Natural killer cell (primary cell): ENCODE data around the gene CDK18. TPM values are rescaled to one million over a fixed set of nuclear protein-coding genes. Genes with fewer than 3 reads are reported as not detected.

Experiments used
- ATAC-seq, 3 donors: fragments of 150-1000 bp in 2 of 3; fragments of 200-7000 bp in 1 of 3; cut with Tn5 transposase; 1 replicate in 1 of 3; 2 replicates in 2 of 3; pipeline ENCODE4 v1.10.0; 2021; ENCODE audit warnings: mild to moderate bottlenecking in 2 of 3, moderate library complexity in 2 of 3
- DNase-seq, 2 donors: peaks; one replicate each; pipeline versions ENCODE4 v3.0.0 to v3.0.0-alpha.2; 2013 to 2021; ENCODE audit warnings: mixed read lengths in 1 of 2
- H3K27ac ChIP-seq: one replicate; pipeline ENCODE4 v1.5.1; 2013; ENCODE audit warnings: mild to moderate bottlenecking, low read length
- H3K27me3 ChIP-seq: one replicate; pipeline ENCODE4 v1.6.1; 2013; ENCODE audit warnings: low read length; ENCODE audit not compliant: control insufficient read depth, insufficient read depth
- H3K36me3 ChIP-seq: one replicate; pipeline ENCODE4 v1.6.1; 2013; ENCODE audit warnings: low read length; ENCODE audit not compliant: control insufficient read depth, insufficient read depth
- H3K4me1 ChIP-seq: one replicate; pipeline ENCODE4 v1.6.1; 2013; ENCODE audit warnings: low read length; ENCODE audit not compliant: control insufficient read depth, insufficient read depth
- H3K4me3 ChIP-seq: one replicate; pipeline ENCODE4 v1.5.1; 2013; ENCODE audit warnings: low read length
- H3K9me3 ChIP-seq: one replicate; pipeline ENCODE4 v1.6.1; 2013; ENCODE audit warnings: low read length; ENCODE audit not compliant: control insufficient read depth, insufficient read depth
- H3K27ac Mint-ChIP-seq, 2 donors: one replicate each; pipeline ENCODE4 v1.8.0; 2022; ENCODE audit warnings: mild to moderate bottlenecking in 2 of 2, mixed read lengths in 2 of 2, moderate library complexity in 1 of 2
- H3K27me3 Mint-ChIP-seq, 2 donors: one replicate each; pipeline ENCODE4 v1.8.0; 2022; ENCODE audit warnings: low read depth in 2 of 2, mixed read lengths in 2 of 2
- H3K36me3 Mint-ChIP-seq: one replicate; pipeline ENCODE4 v1.8.0; 2022; ENCODE audit warnings: mixed read lengths
- H3K4me1 Mint-ChIP-seq, 2 donors: one replicate each; pipeline ENCODE4 v1.8.0; 2022; ENCODE audit warnings: mixed read lengths in 2 of 2
- H3K4me3 Mint-ChIP-seq: one replicate; pipeline ENCODE4 v1.8.0; 2022; ENCODE audit warnings: mild to moderate bottlenecking, moderate library complexity, mixed read lengths
- H3K9me3 Mint-ChIP-seq, 2 donors: one replicate each; pipeline ENCODE4 v1.8.0; 2022; ENCODE audit warnings: mixed read lengths in 2 of 2
- CTCF ChIP-seq: fragments of 200-600 bp; IDR thresholded peaks from one replicate; pipeline ENCODE4 v1.8.0; 2022; ENCODE audit warnings: antibody characterized with exemption
- WGBS: methylation state at CpG from one replicate; pipeline ENCODE4 v1.1.7; 2013; ENCODE audit warnings: missing lambda C conversion rate; ENCODE audit not compliant: insufficient coverage; 5-methylcytosine and 5-hydroxymethylcytosine counted together
- intact Hi-C: fragments of 100-400 bp; cut with micrococcal nuclease; formaldehyde crosslinking; loops from one replicate; pipeline ENCODE4 v1.14.2; 2022
- total RNA-seq, 4 donors: library from RNA; stranded (reverse); fragments of 120-200 nt in 1 of 4; gene quantifications; one replicate each; pipeline versions ENCODE4 v1.2.3 to v1.2.4, GENCODE V29; 2013 to 2022

CDK18 gene
- total RNA-seq, 3 donors from 2014 or later (not counting 1 experiment from before 2014, with no cell fraction given) = 1.9 to 5.3 (median 4.0) TPM

DNA sequence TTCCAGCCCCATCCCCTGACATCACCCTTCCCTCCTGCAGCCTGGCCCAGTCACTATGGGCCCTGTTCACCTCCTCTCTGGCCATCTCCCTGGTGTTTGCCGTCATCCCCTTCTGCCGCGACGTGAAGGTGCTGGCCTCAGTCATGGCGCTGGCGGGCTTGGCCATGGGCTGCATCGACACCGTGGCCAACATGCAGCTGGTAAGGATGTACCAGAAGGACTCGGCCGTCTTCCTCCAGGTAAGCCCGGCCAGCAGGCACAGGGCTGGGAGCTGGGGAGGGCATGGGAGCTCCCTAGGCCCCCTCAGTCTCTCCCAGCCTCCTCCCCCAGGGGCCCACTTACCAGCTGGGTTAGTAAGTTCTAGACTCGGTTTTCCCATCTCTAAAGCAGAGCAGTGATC lies 75.2 kb downstream of the CDK18 start:
- H3K27ac ChIP-seq = no peak overlapping the region
- ATAC-seq = no peak
- H3K27me3 Mint-ChIP-seq = peaks cover 9 to 11% of the 10 kb centered on the region in 2 donors

DNA sequence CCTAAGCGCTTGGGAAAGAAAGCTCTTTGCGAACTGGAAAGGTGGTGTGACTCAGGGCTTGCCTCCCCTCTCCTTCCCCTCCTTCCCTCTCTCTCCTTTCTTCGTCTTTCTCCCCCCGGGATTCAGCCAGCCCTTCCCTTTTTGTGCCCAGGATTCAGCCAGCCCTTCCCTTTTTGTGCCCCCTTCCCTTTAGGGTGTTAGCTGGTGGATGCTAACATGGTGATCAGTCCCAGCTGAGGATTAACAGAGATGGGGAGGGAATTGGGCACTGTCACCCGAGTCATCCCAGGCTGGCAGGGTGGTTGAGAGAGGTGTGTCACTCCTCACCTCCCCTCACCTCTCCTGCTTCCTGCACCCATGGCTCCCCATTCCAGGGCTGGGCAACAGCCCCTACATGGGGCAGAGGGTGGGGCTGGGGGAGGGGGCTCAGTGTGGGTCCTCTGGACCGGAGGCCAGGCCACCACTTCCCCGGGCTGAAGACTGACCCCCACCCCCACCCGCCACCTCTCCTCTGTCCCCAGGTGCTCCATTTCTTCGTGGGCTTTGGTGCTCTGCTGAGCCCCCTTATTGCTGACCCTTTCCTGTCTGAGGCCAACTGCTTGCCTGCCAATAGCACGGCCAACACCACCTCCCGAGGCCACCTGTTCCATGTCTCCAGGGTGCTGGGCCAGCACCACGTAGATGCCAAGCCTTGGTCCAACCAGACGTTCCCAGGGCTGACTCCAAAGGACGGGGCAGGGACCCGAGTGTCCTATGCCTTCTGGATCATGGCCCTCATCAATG lies 75.9 kb downstream of the CDK18 start:
- Mint-ChIP-seq H3K27me3 (peaks cover 9 to 11% of the 10 kb centered on the region in 2 donors), H3K36me3 (no peaks in the 10 kb centered on the region), H3K4me3 (no peak overlapping the region), H3K27ac (no peak overlapping the region), H3K4me1 (no peaks in the 10 kb centered on the region), H3K9me3 (no peaks in the 10 kb centered on the region)
- intact Hi-C loops = no loop called here
- Histone ChIP-seq H3K9me3 (no peaks in the 10 kb centered on the region), H3K36me3 (no peaks in the 10 kb centered on the region), H3K4me1 (peaks cover 13% of the 10 kb centered on the region), H3K27me3 (no peaks in the 10 kb centered on the region), H3K27ac (no peak overlapping the region), H3K4me3 (no peak overlapping the region)
- DNase-seq (no peak), ATAC-seq (no peak)
- TF ChIP-seq CTCF = no peak
- 83% methylated on average over 14 of the region's 15 CpGs for WGBS

More for the DNA sequence above, 75.2 kb downstream of the CDK18 start:
- Mint-ChIP-seq H3K9me3 (no peaks in the 10 kb centered on the region), H3K27ac (no peak overlapping the region), H3K36me3 (no peaks in the 10 kb centered on the region), H3K4me3 (no peak overlapping the region), H3K4me1 (no peaks in the 10 kb centered on the region)
- intact Hi-C loops = no loop called here
- TF ChIP-seq CTCF = no peak
- DNase-seq = no peak
- 91% methylated on average over 12 of the region's 12 CpGs for WGBS
- no peaks in the 10 kb centered on the region for H3K36me3 ChIP-seq
- no peak overlapping the region for H3K4me3 ChIP-seq
- H3K27me3 ChIP-seq = no peaks in the 10 kb centered on the region
- H3K9me3 ChIP-seq = no peaks in the 10 kb centered on the region
- H3K4me1 ChIP-seq = peaks cover 13% of the 10 kb centered on the region

DNA sequence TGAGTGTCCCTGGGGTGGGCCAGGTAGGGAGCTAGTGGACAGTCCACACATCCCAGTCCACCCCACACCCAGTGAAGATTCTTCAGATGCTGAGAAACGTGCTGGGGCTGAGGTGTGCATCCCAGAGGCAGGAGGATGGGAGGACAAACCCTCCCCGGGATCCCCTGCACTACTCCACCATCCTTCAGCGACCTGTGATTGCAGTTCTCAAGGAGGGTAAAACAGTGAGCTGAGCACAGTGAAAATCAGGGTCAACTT lies 76.4 kb downstream of the CDK18 start:
- intact Hi-C loops = no loop called here
- no peak for TF ChIP-seq CTCF

More for the DNA sequence above, 76.4 kb downstream of the CDK18 start:
- no peak overlapping the region for H3K4me3 ChIP-seq
- H3K4me1 ChIP-seq = peaks cover 17% of the 10 kb centered on the region
- H3K4me3 Mint-ChIP-seq = no peak overlapping the region
- no peaks in the 10 kb centered on the region for H3K9me3 Mint-ChIP-seq
- H3K9me3 ChIP-seq = no peaks in the 10 kb centered on the region
- no peaks in the 10 kb centered on the region for H3K4me1 Mint-ChIP-seq
- no peaks in the 10 kb centered on the region for H3K36me3 ChIP-seq
- no peaks in the 10 kb centered on the region for H3K36me3 Mint-ChIP-seq
- DNase-seq (no peak), ATAC-seq (no peak)
- H3K27ac ChIP-seq = no peak overlapping the region
- peaks cover 9 to 11% of the 10 kb centered on the region in 2 donors for H3K27me3 Mint-ChIP-seq
- 88% methylated on average over 3 of the region's 3 CpGs for WGBS
- H3K27ac Mint-ChIP-seq = no peak overlapping the region
- no peaks in the 10 kb centered on the region for H3K27me3 ChIP-seq
